K562 treated with DMSO at 1 percent for 24 hours (cell line): ENCODE measurements around the gene APOA1. TPM values are rescaled to one million over a fixed set of nuclear protein-coding genes. Genes with fewer than 3 reads are reported as not detected.

Source experiments
- total RNA-seq: library from RNA; unstranded; fragments of 300-600 nt; gene quantifications from 2 replicates; pipeline ENCODE4 v1.2.3, GENCODE V29; 2022; ENCODE audit warnings: low read depth; ENCODE audit not compliant: insufficient read depth

APOA1 gene
- not detected in 2 replicates for total RNA-seq

GRCh38 chr11:116837231-116838091 is at the start of gene APOA1:
APOA1 (minus strand) TSS chr11:116837622; CDS start chr11:116837387, 235 bp downstream.

GRCh38 chr11:116829525-116830183 is 7.8 kb downstream of the APOA1 start, which contains the start of gene APOC3:
APOC3 (plus strand) TSS chr11:116829907; CDS start chr11:116830583, 676 bp downstream.

GRCh38 chr11:116823031-116823843 is 14.2 kb downstream of the APOA1 start, which contains the start of gene APOA4:
APOA4 (minus strand) TSS chr11:116823304; CDS start chr11:116823191, 113 bp downstream.

GRCh38 chr11:116791813-116792143 is 45.6 kb downstream of the APOA1 start, which contains the start of gene APOA5:
APOA5 (minus strand) TSS chr11:116791879; CDS start chr11:116791860, 19 bp downstream.

GRCh38 chr11:116787786-116788486 is 49.5 kb downstream of the APOA1 start, which contains the start of gene ZPR1:
ZPR1 (minus strand) TSS chr11:116788023; CDS start chr11:116787990, 33 bp downstream.

Other genes with a start within 250 kb of the APOA1 start
- gene BUD13, start 64.6 kb downstream of the APOA1 start, total RNA-seq = 14.5 and 15.7 TPM in 2 replicates
- gene ZPR1, start 49.6 kb downstream of the APOA1 start, total RNA-seq = 28.1 and 31.6 TPM in 2 replicates
- gene APOA5, start 45.7 kb downstream of the APOA1 start, total RNA-seq = not detected in 2 replicates
- gene APOA4, start 14.3 kb downstream of the APOA1 start, total RNA-seq = not detected in 2 replicates
- gene APOC3, start 7.7 kb downstream of the APOA1 start, total RNA-seq = not detected in 2 replicates